ENCODE data around the gene SCAND1.

SCAND1 gene

GRCh38 chr20:35971981-35972380 is 17.7 kb upstream of the SCAND1 start:
- no peak overlapping the region for H3K27ac ChIP-seq (ENCODE audit: low read depth, low read length)
- no peaks in the 10 kb centered on the region for H4K20me1 ChIP-seq (ENCODE audit: control insufficient read depth, insufficient read depth, low read depth, low read length)
- no peaks in the 10 kb centered on the region for H3K27me3 ChIP-seq (ENCODE audit: control insufficient read depth, low read length)
- no peaks in the 10 kb centered on the region for H3K9me3 ChIP-seq (ENCODE audit: control insufficient read depth, insufficient read depth, low read length)
- no peaks in the 10 kb centered on the region for H3K79me2 ChIP-seq (ENCODE audit: control insufficient read depth, low read length)
- no peaks in the 10 kb centered on the region for H3K36me3 ChIP-seq (ENCODE audit: control insufficient read depth, low read length)
- no peak overlapping the region for H3K4me3 ChIP-seq (ENCODE audit: low read length)
- no peak overlapping the region for H3K4me2 ChIP-seq (ENCODE audit: low read length)
- H3F3A ChIP-seq (ENCODE audit: control insufficient read depth, insufficient read depth) = no peaks in the 10 kb centered on the region
- TF ChIP-seq CTCF (IDR thresholded peaks at IDR 0.05; ENCODE audit: low read depth, low read length, poor library complexity, severe bottlenecking) = no peak
- TF ChIP-seq EZH2phosphoT487 (IDR thresholded peaks at IDR 0.05; ENCODE audit: borderline replicate concordance, low read length) = no peak
- H3K4me1 ChIP-seq (ENCODE audit: control insufficient read depth, low read length) = peaks cover 19% of the 10 kb centered on the region
- no peaks in the 10 kb centered on the region for H3K9me2 ChIP-seq (replicated peaks; ENCODE audit: control insufficient read depth, low read length)

GRCh38 chr20:35968930-35969329 is 14.6 kb upstream of the SCAND1 start:
- no peak overlapping the region for H3K4me2 ChIP-seq (ENCODE audit: low read length)
- TF ChIP-seq CTCF (IDR thresholded peaks at IDR 0.05; ENCODE audit: low read depth, low read length, poor library complexity, severe bottlenecking) (no peak), EZH2phosphoT487 (IDR thresholded peaks at IDR 0.05; ENCODE audit: borderline replicate concordance, low read length) (no peak)
- no peaks in the 10 kb centered on the region for H3K9me3 ChIP-seq (ENCODE audit: control insufficient read depth, insufficient read depth, low read length)
- H4K20me1 ChIP-seq (ENCODE audit: control insufficient read depth, insufficient read depth, low read depth, low read length) = no peaks in the 10 kb centered on the region
- no peak overlapping the region for H3K4me3 ChIP-seq (ENCODE audit: low read length)
- no peaks in the 10 kb centered on the region for H3K9me2 ChIP-seq (replicated peaks; ENCODE audit: control insufficient read depth, low read length)
- H3K4me1 ChIP-seq (ENCODE audit: control insufficient read depth, low read length) = peaks cover 3% of the 10 kb centered on the region; the same call in 1 of the 2 replicates
- H3K36me3 ChIP-seq (ENCODE audit: control insufficient read depth, low read length) = no peaks in the 10 kb centered on the region
- H3K27me3 ChIP-seq (ENCODE audit: control insufficient read depth, low read length) = no peaks in the 10 kb centered on the region
- no peaks in the 10 kb centered on the region for H3K79me2 ChIP-seq (ENCODE audit: control insufficient read depth, low read length)
- no peaks in the 10 kb centered on the region for H3F3A ChIP-seq (ENCODE audit: control insufficient read depth, insufficient read depth)
- H3K27ac ChIP-seq (ENCODE audit: low read depth, low read length) = no peak overlapping the region

GRCh38 chr20:35967979-35968640 is 13.8 kb upstream of the SCAND1 start, which contains the start of gene CNBD2:
Gene CNBD2, plus strand, starts transcription at chr20:35968590. Its CDS starts 173 bp downstream, at chr20:35968763.
- H3K9me3 ChIP-seq (ENCODE audit: control insufficient read depth, insufficient read depth, low read length) = no peaks in the 10 kb centered on the region
- H3K36me3 ChIP-seq (ENCODE audit: control insufficient read depth, low read length) = no peaks in the 10 kb centered on the region
- H3K9me2 ChIP-seq (replicated peaks; ENCODE audit: control insufficient read depth, low read length) = no peaks in the 10 kb centered on the region
- no peak within 1 kb of the TSS for H3K4me2 ChIP-seq (ENCODE audit: low read length)
- H3K4me3 ChIP-seq (ENCODE audit: low read length) = no peak within 1 kb of the TSS
- H3K4me1 ChIP-seq (ENCODE audit: control insufficient read depth, low read length) = peaks cover 3% of the 10 kb centered on the region; the same call in 1 of the 2 replicates
- H3K27ac ChIP-seq (ENCODE audit: low read depth, low read length) = no peak within 1 kb of the TSS
- H3K79me2 ChIP-seq (ENCODE audit: control insufficient read depth, low read length) = no peaks in the 10 kb centered on the region
- no peak for TF ChIP-seq CTCF (IDR thresholded peaks at IDR 0.05; ENCODE audit: low read depth, low read length, poor library complexity, severe bottlenecking)
- TF ChIP-seq EZH2phosphoT487 (IDR thresholded peaks at IDR 0.05; ENCODE audit: borderline replicate concordance, low read length) = no peak
- H3K27me3 ChIP-seq (ENCODE audit: control insufficient read depth, low read length) = no peaks in the 10 kb centered on the region
- no peaks in the 10 kb centered on the region for H4K20me1 ChIP-seq (ENCODE audit: control insufficient read depth, insufficient read depth, low read depth, low read length)
- H3F3A ChIP-seq (ENCODE audit: control insufficient read depth, insufficient read depth) = no peaks in the 10 kb centered on the region
